Right lobe of liver (tissue), 4 donors: ENCODE data around the gene ETNPPL.

Experiments used
- CTCF ChIP-seq, 4 donors: fragments of 200-600 bp in 3 of 4; fragments of 450-650 bp in 1 of 4; IDR thresholded peaks; one replicate each; pipeline versions ENCODE4 v1.5.1 to v1.8.0; 2016 to 2022; ENCODE audit warnings: antibody characterized with exemption in 4 of 4, mild to moderate bottlenecking in 2 of 4
- POLR2A ChIP-seq: fragments of 450-650 bp; IDR thresholded peaks from one replicate; pipeline ENCODE4 v1.6.1; 2017; ENCODE audit warnings: antibody characterized with exemption, mild to moderate bottlenecking
- donor health status: DM: no; HTN: no; CAD: no.
- donor health status: DM: no; HTN: no; CAD: no.
- donor health status: DM: no; HTN: yes; CAD: no.

DNA sequence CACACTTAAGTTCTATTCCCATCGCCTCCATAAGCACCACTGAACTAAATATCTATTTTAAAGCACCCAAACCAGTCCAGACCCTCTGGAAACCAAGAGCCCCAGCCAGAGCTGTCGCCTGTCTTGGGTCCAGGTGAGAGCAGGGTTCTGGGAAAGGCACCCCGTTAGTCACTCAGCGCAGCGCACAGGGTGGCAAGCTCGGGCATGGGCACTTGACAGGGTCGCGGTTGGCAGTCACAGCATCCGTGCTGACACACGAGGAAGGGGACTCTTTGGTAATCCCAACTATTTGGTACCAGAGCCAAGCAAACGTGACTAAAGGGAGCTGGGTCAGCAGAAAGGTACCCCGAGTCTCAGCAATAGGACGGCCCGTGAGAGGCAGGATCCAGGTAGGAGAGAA lies 24.3 kb upstream of the ETNPPL start:
- TF ChIP-seq CTCF (IDR thresholded peaks at IDR 0.05) (no peak), POLR2A (no peak)
